Stimulated activated CD4-positive, alpha-beta T cell treated with anti-CD3 and anti-CD28 coated beads, Interleukin-1b, Interleukin-23, amount 100 ng/mL, for 1 hour (primary cell): ENCODE data around the gene PLPP1.
"Not testable (repeated sequence)": the region's sequence is repeated elsewhere in the genome, so short reads cannot be mapped to it uniquely, and the experiment has no call there.

Experiments
- DNase-seq, 2 donors: peaks; one replicate each; pipeline ENCODE4 v3.0.0-alpha.2; 2020; ENCODE audit warnings: low read depth in 2 of 2

The PLPP1 gene

GRCh38 chr5:55505711-55506110, 29.1 kb downstream of the PLPP1 start:
- DNase-seq, result not testable (repeated sequence)

DNA sequence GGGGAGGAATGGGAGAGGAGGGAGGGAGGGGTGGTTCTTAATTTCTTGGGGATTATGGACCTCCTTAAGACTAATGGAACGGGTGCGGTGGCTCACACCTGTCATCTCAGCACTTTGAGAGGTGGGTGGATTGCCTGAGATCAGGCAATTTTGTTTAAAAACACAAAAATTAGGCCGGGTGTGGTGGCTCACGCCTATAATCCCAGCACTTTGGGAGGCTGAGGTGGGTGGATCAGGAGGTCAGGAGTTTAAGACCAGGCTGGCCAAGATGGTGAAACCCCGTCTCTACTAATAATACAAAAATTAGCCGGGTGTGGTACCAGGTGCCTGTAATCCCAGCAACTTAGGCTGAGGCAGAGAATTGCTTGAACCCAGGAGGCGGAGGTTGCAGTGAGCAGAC, 30.8 kb downstream of the PLPP1 start:
- not testable (repeated sequence) for DNase-seq

- DNase-seq, result no peak
Observed at GRCh38 chr5:55502759-55503158, 32.0 kb downstream of the PLPP1 start.

DNA sequence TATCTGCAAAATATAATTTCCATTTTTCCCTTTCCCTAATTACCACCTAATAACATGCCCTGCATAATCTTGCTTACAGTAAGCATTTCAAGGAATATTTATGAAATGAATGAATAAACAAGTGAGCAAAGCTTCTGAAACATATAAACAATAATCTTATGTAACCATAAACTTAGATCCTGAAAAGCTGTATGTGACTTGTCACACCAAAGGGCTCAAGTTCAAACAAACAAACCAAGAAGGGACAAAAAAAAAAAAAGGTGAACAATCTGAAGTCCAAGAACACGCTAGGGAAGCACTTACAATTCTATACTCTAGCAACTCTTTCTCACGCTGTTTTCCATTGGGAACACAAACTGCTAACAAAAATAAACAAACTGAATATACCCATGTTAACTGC, 36.3 kb downstream of the PLPP1 start:
- no peak for DNase-seq

- no peak for DNase-seq
Observed at GRCh38 chr5:55497712-55498111, 37.1 kb downstream of the PLPP1 start.

DNA sequence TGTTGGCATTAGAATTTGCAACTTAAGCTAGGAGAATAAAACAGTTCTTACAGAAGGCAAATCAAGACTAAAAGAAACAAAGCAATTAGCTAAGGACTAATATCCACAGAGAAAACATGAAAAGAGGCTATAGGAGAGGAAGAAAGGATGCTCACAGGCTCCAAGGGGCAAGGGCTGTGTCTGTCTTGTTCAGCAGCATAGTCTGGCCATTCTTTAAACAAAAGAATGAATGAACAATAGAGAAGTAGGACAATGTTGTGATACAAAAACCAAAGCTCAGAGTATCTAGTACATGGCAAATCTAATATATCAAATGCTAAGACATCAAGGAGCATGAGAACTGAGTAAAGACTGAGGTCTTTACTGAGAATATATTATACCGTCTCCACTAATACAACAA, 39.5 kb downstream of the PLPP1 start:
- no peak for DNase-seq

DNA sequence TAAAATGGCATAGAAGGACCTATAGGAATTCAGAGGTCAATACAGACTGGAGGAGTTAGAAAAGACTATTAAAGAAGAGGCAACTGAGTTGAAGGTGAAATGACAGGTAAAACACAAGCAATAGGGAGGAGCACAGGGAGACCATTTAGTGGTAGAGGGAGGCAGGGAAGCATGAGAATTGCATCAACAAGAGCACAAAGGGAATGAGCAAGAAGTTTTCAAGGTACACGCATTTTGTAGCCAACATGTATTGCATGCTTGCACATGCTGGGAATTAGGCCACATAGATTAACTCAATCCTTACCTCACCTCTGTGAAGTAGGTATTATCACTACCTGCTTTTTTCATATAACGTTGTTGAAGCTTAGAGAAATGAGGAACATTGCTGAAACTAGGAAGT, 42.3 kb downstream of the PLPP1 start:
- no peak for DNase-seq

- no peak for DNase-seq
Observed at GRCh38 chr5:55485073-55485472, 49.7 kb downstream of the PLPP1 start.

- no peak for DNase-seq
Observed at GRCh38 chr5:55484531-55484930, 50.2 kb downstream of the PLPP1 start.

DNA sequence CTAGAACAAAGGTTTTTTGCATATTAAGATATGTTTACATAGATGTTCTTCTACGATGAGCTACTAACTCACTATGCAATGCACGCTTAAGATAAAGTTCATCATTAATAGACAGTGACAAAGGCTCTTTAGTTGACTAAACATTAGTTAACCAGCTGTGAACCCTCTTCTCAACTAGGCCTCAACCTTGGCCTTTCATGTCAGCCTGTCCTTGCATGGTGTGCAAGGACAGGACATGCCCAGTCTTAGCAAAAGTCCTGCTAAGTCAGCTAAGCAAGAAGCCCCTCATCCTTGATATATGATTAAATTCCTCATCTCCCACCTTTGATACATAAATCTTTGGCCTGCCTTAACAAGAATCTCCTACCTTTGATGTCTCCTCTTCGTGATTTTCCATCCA, 50.9 kb downstream of the PLPP1 start:
- DNase-seq, result no peak

DNA sequence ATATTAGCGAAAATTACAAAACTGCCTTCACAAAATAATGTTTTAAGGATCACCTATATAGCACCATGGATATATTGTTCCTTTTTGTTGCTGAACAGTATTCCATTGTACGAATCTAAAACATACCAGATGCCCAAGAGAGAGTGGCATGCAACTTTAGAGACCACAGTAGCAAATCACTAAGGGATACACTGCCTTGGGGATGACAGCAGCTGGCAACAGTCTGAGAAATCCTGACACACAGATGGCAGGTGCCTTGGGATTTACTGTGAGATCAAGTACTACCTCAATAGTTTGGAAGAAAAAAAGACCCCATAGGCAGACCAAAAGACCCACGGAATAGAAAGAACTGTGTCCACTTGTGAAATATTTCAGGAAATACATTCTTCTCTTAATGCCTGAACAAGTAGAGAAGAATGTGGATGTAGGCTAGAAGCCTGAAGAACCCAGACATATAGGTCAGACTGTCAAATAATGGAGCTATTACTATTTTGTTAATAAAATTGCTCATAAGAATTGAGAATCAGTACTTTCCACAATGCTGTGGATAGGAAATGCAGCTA, 53.4 kb downstream of the PLPP1 start:
- no peak for DNase-seq

DNA sequence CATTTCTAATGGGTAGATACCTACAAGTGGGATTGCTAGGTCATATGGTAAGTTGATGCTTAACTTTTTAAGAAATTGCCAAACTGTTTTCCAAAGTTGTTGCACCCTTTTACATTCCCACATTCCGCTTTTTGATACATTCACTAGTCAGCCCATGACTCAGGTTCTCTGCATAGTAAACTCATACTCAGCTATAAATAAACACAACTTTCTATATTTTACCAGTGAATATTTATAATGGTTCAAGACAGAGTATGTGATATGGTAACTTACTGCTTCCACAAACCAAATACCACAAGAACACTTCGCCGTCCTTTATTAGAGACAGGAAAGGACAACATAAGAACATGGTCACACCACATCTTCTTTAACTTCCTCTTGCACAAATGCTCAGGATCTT, 54.0 kb downstream of the PLPP1 start:
- no peak for DNase-seq

GRCh38 chr5:55472642-55473041, 62.1 kb downstream of the PLPP1 start:
- DNase-seq, result no peak

GRCh38 chr5:55471468-55471867, 63.3 kb downstream of the PLPP1 start:
- no peak for DNase-seq

DNA sequence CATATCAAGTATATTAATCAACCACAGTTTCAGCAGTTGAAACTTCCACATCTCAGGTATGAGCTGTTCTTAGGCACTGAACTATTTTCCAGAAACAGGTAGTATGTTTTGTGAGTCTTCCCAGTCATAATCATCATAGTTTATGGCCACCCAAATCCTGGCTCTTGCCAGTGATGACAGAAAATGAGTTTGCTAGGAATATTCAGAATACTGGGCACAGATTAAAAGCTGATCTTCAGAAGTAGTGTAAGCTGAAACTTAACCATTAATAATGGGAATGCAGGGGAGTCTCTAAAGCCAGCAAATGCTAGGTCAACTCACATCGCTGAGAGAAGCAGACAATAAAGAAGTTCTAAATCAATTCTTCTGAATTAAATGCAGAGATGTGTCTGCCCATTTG, 64.5 kb downstream of the PLPP1 start:
- DNase-seq, result no peak

- no peak for DNase-seq
Observed at GRCh38 chr5:55469839-55470238, 64.9 kb downstream of the PLPP1 start.

GRCh38 chr5:55467862-55468551, 66.8 kb downstream of the PLPP1 start:
- no peak for DNase-seq

DNA sequence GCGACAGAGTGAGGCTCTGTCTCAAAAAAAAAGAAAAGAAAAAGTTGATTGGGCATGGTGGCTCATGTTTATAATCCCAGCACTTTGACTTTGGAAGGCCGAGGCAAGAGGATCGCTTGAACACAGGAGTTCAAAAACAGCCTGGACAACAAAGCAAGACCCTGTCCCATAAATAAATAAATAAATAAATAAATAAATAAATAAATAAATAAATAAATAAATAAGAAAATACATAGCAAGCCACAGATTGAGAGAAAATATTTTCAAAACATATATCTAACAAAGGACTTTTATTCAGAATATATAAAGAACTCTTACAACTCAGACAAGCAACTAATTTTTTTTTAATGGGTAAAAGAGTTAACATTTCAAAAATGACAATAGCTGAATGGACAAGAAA, 71.2 kb downstream of the PLPP1 start:
- no peak for DNase-seq

- no peak for DNase-seq
Observed at GRCh38 chr5:55459572-55459971, 75.2 kb downstream of the PLPP1 start.

- no peak for DNase-seq
Observed at GRCh38 chr5:55456216-55456895, 78.4 kb downstream of the PLPP1 start.

GRCh38 chr5:55454282-55454681, 80.5 kb downstream of the PLPP1 start:
- no peak for DNase-seq

GRCh38 chr5:55453211-55453610, 81.6 kb downstream of the PLPP1 start:
- DNase-seq, result no peak

DNA sequence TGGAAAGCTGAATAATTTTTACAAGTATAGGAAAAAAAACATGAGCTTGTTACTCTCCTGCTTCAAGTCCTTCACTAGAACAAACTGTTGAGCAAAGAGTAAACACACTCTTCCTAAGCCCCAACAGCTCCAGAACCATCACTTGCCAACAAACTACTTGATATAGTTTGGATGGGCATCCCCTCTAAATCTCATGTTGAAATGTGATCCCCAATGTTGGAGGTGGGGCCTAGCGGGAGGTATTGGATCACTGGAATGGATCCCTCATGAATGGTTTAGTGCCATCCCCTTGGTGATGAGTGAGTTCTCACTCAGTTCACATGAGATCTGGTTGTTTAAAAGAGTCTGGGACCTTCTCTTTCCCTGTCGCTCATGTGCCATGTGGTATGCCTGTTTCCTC, 82.8 kb downstream of the PLPP1 start:
- no peak for DNase-seq
